HPDE6-E6E7 (cell line): ENCODE results near the gene TGM6.

ENCODE experiments used
- DNase-seq: peaks from one replicate; pipeline ENCODE4 v3.0.0; 2011; ENCODE audit warnings: missing footprints; ENCODE audit errors: extremely low spot score

The TGM6 gene

GRCh38 chr20:2380601-2381000 is at the start of gene TGM6:
TSS of gene TGM6 (plus strand) at chr20:2380901. CDS start at chr20:2380969, 68 bp downstream.
- DNase-seq = no peak

GRCh38 chr20:2331106-2331505 is 49.6 kb upstream of the TGM6 start:
- DNase-seq = no peak

- DNase-seq = no peak
Observed at GRCh38 chr20:2331901-2332565, 48.7 kb upstream of the TGM6 start.

DNA sequence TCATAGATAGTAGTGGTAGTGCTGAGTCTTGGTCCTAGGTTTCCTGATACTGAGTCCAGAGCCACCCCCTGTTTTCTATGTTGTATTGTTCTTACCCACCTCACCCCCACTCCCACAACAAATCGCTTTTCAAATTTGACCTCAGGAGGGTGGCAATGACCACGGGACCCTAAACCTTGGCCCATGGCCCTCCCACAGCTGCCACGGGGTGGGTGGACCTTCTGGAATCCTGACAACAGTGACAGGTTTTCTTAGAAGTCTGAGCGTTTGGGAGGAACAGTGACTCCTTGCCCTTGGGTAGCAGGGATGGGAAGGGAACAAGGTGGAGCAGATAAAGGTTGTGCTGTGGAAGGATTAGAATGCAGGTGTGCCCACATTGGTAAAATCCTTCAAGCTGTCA is 48.0 kb upstream of the TGM6 start:
- DNase-seq = no peak

DNA sequence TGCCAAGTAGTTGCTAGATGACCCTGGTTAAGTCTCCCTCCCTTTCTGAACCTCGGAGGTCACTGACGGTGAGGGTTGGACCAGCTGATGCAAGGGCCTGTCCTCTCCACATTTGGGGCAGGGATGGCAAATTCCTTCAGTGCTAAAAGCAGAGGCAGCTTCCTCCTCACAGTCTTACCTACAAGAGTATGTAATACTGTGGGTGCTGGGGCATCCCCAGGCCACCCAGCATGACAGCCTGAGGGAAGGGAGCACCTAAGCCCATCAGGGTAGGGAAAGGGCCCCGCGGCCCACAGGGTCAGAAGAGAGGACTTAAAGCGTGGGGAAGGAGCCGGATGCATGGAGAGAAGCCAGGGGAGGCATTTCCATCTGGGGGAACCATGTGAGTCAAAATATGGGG is 46.9 kb upstream of the TGM6 start:
- no peak for DNase-seq

- DNase-seq = no peak
Observed at GRCh38 chr20:2335096-2335870, 45.4 kb upstream of the TGM6 start.

DNA sequence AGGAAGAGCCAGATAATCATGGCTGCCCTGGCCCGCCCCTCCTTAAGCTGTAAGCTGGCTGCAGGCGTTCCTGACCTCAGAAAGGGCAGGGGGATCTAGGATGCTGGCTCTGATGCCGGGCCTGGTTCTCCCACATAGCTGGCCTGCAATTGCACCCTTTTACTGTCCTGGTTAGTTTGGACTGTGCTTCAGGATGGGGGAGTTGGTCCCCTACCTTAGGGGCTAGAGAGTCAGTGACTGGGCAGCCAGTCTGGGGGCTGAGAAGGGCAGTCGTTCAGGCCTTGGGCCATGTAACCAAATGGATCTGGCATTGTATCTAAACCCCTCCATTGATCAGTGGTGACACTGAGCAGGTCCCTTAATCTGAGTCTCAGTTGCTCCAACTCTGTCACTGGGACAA is 44.2 kb upstream of the TGM6 start:
- DNase-seq = no peak

- DNase-seq = no peak
Observed at GRCh38 chr20:2337142-2337541, 43.6 kb upstream of the TGM6 start.

DNA sequence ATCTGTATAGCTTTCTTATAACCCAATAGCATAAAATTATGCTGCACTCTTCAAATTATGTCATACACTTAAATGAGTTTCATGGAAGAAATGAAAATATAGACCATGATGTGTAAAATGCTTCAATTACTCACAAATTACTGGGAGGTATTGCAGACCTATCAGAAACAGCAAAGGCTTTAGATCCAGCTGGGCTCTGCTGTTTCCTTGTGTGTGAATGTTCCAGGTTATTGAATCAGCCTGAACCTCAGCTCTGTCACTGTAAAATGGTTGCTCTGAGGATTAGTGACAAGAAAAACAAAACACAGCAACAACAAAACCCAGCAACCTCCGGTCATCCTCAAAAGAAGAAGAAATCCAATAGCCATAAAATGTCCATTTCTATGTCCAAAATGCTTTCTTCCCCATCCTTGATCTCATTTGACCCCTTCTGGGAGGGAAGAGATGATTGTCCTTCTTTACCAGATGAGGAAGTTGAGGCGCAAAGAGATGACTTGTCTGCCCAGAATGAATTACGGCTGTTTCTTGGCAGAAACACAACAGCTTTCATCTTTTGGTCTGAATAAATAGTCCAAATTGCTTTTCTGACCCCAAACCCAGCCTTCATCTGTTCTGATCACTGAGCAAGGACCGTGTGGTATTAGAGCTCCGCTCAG is 42.2 kb upstream of the TGM6 start:
- DNase-seq = no peak

GRCh38 chr20:2340136-2340535 is 40.6 kb upstream of the TGM6 start:
- no peak for DNase-seq

DNA sequence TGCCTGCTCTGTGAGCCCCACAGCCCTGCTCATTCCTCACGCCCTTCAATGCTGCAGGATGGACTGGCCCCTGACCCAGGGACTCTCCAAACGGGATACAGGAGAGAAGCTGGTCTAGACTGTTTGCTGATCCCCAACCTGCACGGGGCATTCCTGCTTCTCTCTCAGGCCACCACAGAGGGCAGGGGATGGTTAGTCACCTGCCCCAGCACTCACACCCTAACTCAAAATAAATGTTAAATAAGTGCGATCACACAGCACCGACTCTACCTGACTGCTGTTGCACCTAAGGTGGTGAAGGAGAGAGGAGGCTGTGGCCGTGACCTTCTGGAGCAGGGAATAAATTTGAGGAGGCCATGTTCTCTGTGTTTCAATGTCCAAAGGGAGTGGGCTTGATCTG is 39.9 kb upstream of the TGM6 start:
- no peak for DNase-seq

GRCh38 chr20:2341336-2341735 is 39.4 kb upstream of the TGM6 start:
- no peak for DNase-seq

- DNase-seq = no peak
Observed at GRCh38 chr20:2342243-2342642, 38.5 kb upstream of the TGM6 start.

DNA sequence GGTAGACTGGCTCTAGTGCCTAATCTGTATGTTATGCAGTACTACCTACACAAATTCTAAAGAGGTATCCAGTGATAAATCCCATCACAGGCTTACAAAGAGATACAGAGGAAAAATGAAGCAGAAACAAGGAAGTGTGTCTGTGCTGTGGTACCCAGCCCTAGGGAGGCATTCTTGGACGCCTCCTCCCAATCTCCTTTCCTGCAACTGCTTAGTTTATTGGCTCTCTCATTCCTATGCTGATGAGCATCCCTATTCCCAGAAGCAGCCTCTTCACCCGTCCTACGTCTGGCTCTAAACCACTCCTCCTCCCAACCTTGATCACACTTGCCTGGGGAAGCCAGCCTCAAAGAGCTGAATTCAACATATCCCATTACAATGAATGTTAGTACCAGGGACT is 34.5 kb upstream of the TGM6 start:
- DNase-seq = no peak

GRCh38 chr20:2348336-2348735 is 32.4 kb upstream of the TGM6 start:
- no peak for DNase-seq

GRCh38 chr20:2349801-2350200 is 30.9 kb upstream of the TGM6 start:
- DNase-seq = no peak

- no peak for DNase-seq
Observed at GRCh38 chr20:2350606-2351005, 30.1 kb upstream of the TGM6 start.

- no peak for DNase-seq
Observed at GRCh38 chr20:2353231-2353630, 27.5 kb upstream of the TGM6 start.

GRCh38 chr20:2357114-2357513 is 23.6 kb upstream of the TGM6 start:
- DNase-seq = no peak

- DNase-seq = no peak
Observed at GRCh38 chr20:2358006-2358405, 22.7 kb upstream of the TGM6 start.

- no peak for DNase-seq
Observed at GRCh38 chr20:2361035-2361593, 19.6 kb upstream of the TGM6 start.

GRCh38 chr20:2363187-2363586 is 17.5 kb upstream of the TGM6 start:
- DNase-seq = no peak

DNA sequence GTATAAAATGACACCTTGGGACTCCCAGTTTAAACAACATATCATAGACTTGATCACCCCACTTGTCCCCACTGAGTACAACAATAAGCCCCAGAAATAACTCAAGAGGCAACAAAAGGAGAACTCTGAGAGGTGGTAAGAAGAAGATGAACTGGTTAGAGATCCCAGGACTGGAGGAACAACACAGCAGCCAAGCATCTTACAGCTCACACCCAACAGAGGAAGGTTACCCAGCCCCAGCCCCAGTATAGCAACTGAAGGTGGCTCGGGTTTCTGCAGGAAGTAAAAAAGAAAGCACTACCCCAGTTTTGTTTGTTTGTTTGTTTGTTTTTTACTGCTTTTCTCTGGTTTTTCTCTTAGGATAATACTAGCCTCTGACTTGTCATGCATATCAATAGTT is 17.1 kb upstream of the TGM6 start:
- no peak for DNase-seq
